ENCODE measurements around the gene NUPR1. TPM values are rescaled to one million over a fixed set of nuclear protein-coding genes. Genes with fewer than 3 reads are reported as not detected.
A peak's percentile ranks its signal among the peaks of the same experiment; 100 is the strongest.

NUPR1 gene
- total and polyA plus RNA-seq, 2 of the 13 experiments (the other 11 are each of a cell fraction or from before 2014, with no cell fraction given): 18.0 to 25.6 TPM

DNA sequence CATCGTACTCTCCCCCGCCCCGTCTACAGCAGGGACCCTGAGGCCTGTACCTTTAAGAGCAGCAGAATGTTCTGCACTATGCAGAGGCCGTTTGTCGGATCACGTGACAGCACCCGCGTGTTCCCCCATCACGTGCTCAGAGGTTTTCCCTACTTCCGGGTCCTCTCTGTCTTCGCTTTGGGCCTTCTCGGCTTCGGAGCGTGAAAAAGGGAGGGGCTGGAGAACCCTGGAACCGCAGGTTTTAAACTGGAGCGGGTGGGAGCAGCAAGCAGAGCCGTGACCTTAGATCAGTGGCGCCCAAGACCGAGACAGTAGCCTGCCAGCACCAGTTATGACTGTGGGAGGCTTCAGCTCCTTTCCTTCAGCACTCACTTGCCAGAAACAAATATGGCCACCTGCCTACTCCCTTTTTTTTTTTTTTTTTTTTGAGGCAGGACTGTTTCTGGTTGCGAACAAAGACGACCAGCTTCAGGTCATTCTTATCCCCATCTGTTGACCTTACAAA is 46.8 kb downstream of the NUPR1 start, which contains the start of gene CLN3 (continued):
- TF ChIP-seq SIN3A (IDR thresholded peaks at IDR 0.05; ENCODE audit: borderline replicate concordance, low read depth, low read length) (peak; percentile 92), TBP (CRISPR knock-in tag; IDR thresholded peaks at IDR 0.05) (no peak), PHF5A (CRISPR knock-in tag; IDR thresholded peaks at IDR 0.05; ENCODE audit: low read depth, unreplicated experiment) (no peak), AHR (CRISPR knock-in tag; IDR thresholded peaks at IDR 0.05) (no peak), PAF1 (CRISPR knock-in tag; IDR thresholded peaks at IDR 0.05) (no peak), ZNF207 (IDR thresholded peaks at IDR 0.05; ENCODE audit: borderline replicate concordance) (0 out of 2 replicates have a peak, but pooled peaks have one; percentile 45), ZNF75D (CRISPR knock-in tag; IDR thresholded peaks at IDR 0.05; ENCODE audit: borderline replicate concordance) (no peak), ZNF790 (CRISPR knock-in tag; IDR thresholded peaks at IDR 0.05; ENCODE audit: borderline replicate concordance) (peak; percentile 4; the same call in 1 of the 2 replicates), ZNF747 (CRISPR knock-in tag; IDR thresholded peaks at IDR 0.05; ENCODE audit: borderline replicate concordance) (0 out of 2 replicates have a peak, but pooled peaks have one; percentile 19), HMG20B (CRISPR knock-in tag; conservative IDR thresholded peaks at IDR 0.05) (no peak), MAF1 (CRISPR knock-in tag; IDR thresholded peaks at IDR 0.05; ENCODE audit: borderline replicate concordance) (no peak), ZKSCAN1 (IDR thresholded peaks at IDR 0.05; ENCODE audit: low read length) (0 out of 2 replicates have a peak, but pooled peaks have one; percentile 20), ZNF282 (IDR thresholded peaks at IDR 0.05; ENCODE audit: partially characterized antibody) (no peak), ZNF678 (CRISPR knock-in tag; IDR thresholded peaks at IDR 0.05) (no peak), NFKBIZ (CRISPR knock-in tag; IDR thresholded peaks at IDR 0.05) (no peak), ZNF550 (CRISPR knock-in tag; IDR thresholded peaks at IDR 0.05; ENCODE audit: borderline replicate concordance) (no peak)
- TF ChIP-seq, protein P1, sequence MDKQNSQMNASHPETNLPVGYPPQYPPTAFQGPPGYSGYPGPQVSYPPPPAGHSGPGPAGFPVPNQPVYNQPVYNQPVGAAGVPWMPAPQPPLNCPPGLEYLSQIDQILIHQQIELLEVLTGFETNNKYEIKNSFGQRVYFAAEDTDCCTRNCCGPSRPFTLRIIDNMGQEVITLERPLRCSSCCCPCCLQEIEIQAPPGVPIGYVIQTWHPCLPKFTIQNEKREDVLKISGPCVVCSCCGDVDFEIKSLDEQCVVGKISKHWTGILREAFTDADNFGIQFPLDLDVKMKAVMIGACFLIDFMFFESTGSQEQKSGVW (CRISPR knock-in tag; IDR thresholded peaks at IDR 0.05; ENCODE audit: borderline replicate concordance): no peak
- TF ChIP-seq, protein P2, sequence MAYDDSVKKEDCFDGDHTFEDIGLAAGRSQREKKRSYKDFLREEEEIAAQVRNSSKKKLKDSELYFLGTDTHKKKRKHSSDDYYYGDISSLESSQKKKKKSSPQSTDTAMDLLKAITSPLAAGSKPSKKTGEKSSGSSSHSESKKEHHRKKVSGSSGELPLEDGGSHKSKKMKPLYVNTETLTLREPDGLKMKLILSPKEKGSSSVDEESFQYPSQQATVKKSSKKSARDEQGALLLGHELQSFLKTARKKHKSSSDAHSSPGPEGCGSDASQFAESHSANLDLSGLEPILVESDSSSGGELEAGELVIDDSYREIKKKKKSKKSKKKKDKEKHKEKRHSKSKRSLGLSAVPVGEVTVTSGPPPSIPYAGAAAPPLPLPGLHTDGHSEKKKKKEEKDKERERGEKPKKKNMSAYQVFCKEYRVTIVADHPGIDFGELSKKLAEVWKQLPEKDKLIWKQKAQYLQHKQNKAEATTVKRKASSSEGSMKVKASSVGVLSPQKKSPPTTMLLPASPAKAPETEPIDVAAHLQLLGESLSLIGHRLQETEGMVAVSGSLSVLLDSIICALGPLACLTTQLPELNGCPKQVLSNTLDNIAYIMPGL (CRISPR knock-in tag; IDR thresholded peaks at IDR 0.05; ENCODE audit: borderline replicate concordance in 1 of 2, low read depth in 1 of 2): peak in 1 of 2 experiments; percentile 38; a peak in 2 of 4 replicates
- TF ChIP-seq, protein P3, sequence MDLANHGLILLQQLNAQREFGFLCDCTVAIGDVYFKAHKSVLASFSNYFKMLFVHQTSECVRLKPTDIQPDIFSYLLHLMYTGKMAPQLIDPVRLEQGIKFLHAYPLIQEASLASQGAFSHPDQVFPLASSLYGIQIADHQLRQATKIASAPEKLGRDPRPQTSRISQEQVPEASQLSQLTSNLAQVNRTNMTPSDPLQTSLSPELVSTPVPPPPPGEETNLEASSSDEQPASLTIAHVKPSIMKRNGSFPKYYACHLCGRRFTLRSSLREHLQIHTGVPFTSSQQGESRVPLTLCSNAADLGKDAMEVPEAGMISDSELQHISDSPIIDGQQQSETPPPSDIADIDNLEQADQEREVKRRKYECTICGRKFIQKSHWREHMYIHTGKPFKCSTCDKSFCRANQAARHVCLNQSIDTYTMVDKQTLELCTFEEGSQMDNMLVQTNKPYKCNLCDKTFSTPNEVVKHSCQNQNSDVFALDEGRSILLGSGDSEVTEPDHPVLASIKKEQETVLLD (CRISPR knock-in tag; IDR thresholded peaks at IDR 0.05; ENCODE audit: low read depth): no peak
- TF ChIP-seq, protein P4, sequence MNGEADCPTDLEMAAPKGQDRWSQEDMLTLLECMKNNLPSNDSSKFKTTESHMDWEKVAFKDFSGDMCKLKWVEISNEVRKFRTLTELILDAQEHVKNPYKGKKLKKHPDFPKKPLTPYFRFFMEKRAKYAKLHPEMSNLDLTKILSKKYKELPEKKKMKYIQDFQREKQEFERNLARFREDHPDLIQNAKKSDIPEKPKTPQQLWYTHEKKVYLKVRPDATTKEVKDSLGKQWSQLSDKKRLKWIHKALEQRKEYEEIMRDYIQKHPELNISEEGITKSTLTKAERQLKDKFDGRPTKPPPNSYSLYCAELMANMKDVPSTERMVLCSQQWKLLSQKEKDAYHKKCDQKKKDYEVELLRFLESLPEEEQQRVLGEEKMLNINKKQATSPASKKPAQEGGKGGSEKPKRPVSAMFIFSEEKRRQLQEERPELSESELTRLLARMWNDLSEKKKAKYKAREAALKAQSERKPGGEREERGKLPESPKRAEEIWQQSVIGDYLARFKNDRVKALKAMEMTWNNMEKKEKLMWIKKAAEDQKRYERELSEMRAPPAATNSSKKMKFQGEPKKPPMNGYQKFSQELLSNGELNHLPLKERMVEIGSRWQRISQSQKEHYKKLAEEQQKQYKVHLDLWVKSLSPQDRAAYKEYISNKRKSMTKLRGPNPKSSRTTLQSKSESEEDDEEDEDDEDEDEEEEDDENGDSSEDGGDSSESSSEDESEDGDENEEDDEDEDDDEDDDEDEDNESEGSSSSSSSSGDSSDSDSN (CRISPR knock-in tag; IDR thresholded peaks at IDR 0.05): no peak; the same call in 1 of the 2 replicates
- TF ChIP-seq, protein P5, sequence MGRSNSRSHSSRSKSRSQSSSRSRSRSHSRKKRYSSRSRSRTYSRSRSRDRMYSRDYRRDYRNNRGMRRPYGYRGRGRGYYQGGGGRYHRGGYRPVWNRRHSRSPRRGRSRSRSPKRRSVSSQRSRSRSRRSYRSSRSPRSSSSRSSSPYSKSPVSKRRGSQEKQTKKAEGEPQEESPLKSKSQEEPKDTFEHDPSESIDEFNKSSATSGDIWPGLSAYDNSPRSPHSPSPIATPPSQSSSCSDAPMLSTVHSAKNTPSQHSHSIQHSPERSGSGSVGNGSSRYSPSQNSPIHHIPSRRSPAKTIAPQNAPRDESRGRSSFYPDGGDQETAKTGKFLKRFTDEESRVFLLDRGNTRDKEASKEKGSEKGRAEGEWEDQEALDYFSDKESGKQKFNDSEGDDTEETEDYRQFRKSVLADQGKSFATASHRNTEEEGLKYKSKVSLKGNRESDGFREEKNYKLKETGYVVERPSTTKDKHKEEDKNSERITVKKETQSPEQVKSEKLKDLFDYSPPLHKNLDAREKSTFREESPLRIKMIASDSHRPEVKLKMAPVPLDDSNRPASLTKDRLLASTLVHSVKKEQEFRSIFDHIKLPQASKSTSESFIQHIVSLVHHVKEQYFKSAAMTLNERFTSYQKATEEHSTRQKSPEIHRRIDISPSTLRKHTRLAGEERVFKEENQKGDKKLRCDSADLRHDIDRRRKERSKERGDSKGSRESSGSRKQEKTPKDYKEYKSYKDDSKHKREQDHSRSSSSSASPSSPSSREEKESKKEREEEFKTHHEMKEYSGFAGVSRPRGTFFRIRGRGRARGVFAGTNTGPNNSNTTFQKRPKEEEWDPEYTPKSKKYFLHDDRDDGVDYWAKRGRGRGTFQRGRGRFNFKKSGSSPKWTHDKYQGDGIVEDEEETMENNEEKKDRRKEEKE (IDR thresholded peaks at IDR 0.05): no peak
